Aorta (tissue), 5 donors: ENCODE results near the gene FHIP1B. TPM values are rescaled to one million over a fixed set of nuclear protein-coding genes. Genes with fewer than 3 reads are reported as not detected.
"Not testable (repeated sequence)": the region's sequence is repeated elsewhere in the genome, so short reads cannot be mapped to it uniquely, and the experiment has no call there.

Experiments
- ATAC-seq: fragments of 200-7000 bp; cut with Tn5 transposase; one replicate; pipeline ENCODE4 v1.9.1; 2022; ENCODE audit warnings: moderate library complexity; ENCODE audit not compliant: low FRiP score
- DNase-seq, 2 donors: peaks; one replicate each; pipeline ENCODE4 v3.0.0-alpha.2; 2020
- H3K27ac ChIP-seq, 2 donors: one replicate each; pipeline ENCODE4 v1.5.1; 2013; ENCODE audit warnings: low read length in 2 of 2, mild to moderate bottlenecking in 2 of 2, moderate library complexity in 2 of 2, control low read depth in 1 of 2, inconsistent platforms in 1 of 2, low read depth in 1 of 2
- H3K27me3 ChIP-seq, 2 donors: one replicate each; pipeline ENCODE4 v1.6.1; 2013; ENCODE audit warnings: control low read depth in 1 of 2, low read length in 1 of 2, mild to moderate bottlenecking in 1 of 2, moderate library complexity in 1 of 2; ENCODE audit not compliant: insufficient read depth in 2 of 2, control insufficient read depth in 1 of 2
- H3K36me3 ChIP-seq, 2 donors: one replicate each; pipeline ENCODE4 v1.6.1; 2013; ENCODE audit warnings: control low read depth in 1 of 2, low read length in 1 of 2, mild to moderate bottlenecking in 1 of 2; ENCODE audit not compliant: insufficient read depth in 2 of 2, control insufficient read depth in 1 of 2
- H3K4me1 ChIP-seq, 2 donors: one replicate each; pipeline ENCODE4 v1.6.1; 2013; ENCODE audit warnings: low read length in 2 of 2, control low read depth in 1 of 2, mild to moderate bottlenecking in 1 of 2, moderate library complexity in 1 of 2; ENCODE audit not compliant: insufficient read depth in 2 of 2, control insufficient read depth in 1 of 2
- H3K4me3 ChIP-seq, 2 donors: one replicate each; pipeline ENCODE4 v1.5.1; 2013; ENCODE audit warnings: low read length in 2 of 2, control low read depth in 1 of 2, mild to moderate bottlenecking in 1 of 2
- H3K9me3 ChIP-seq: one replicate; pipeline ENCODE4 v1.6.1; 2013; ENCODE audit warnings: mild to moderate bottlenecking, low read length; ENCODE audit not compliant: control insufficient read depth
- WGBS, 2 donors: extraction: QIAGEN DNeasy Blood & Tissue Kit; methylation state at CpG; one replicate each; pipeline ENCODE4 v1.1.7; 2013; 5-methylcytosine and 5-hydroxymethylcytosine counted together
- intact Hi-C, 2 donors: fragments of 100-400 bp; cut with DNase I; formaldehyde crosslinking; loops; one replicate each; pipeline versions ENCODE4 v1.14.2 to v1.15.0; 2022
- long read RNA-seq, 2 donors: library from polyadenylated mRNA; unstranded; transcript quantifications; one replicate each; pipeline ENCODE4 v2.0.0, GENCODE V29; 2020 to 2021
- polyA plus RNA-seq, 2 donors: library from polyadenylated mRNA; stranded (reverse); fragments of 200-250 nt; gene quantifications; one replicate each; pipeline ENCODE4 v1.2.3, GENCODE V29; 2013
- total RNA-seq, 2 donors: library from RNA; stranded (reverse); fragmentation: NEBNext Ultra II Directional; extraction: Animal tissue kit (Norgen Biotek cat#: 25700); gene quantifications; one replicate each; pipeline ENCODE4 v1.2.1, GENCODE V29; 2021
- donor health status: healthy with polysubstance abuse.
- donor health status: Bipolar disorder and iron deficiency.
- donor health status: DM: no; HTN: no; CAD: no.
- donor health status: DM: no; HTN: no; CAD: no.
- donor health status: DM: yes; HTN: yes; CAD: no.

The FHIP1B gene
- total RNA-seq (10 to 100 TPM; 27.1 to 38.7 TPM), polyA plus RNA-seq (10 to 100 TPM in 1 of 2 donors, 1 to 10 TPM in 1; 9.0 to 82.1 TPM)
- long read RNA-seq, donor 1, partial matches to known transcripts, result 6 of 15 reads
- long read RNA-seq, donor 1, other reads (novel, unspliced or antisense), result 4 of 15 reads
- long read RNA-seq, donor 2, partial matches to known transcripts, result 7 of 10 reads
- long read RNA-seq, donor 2, other reads (novel, unspliced or antisense), result 2 of 10 reads

DNA sequence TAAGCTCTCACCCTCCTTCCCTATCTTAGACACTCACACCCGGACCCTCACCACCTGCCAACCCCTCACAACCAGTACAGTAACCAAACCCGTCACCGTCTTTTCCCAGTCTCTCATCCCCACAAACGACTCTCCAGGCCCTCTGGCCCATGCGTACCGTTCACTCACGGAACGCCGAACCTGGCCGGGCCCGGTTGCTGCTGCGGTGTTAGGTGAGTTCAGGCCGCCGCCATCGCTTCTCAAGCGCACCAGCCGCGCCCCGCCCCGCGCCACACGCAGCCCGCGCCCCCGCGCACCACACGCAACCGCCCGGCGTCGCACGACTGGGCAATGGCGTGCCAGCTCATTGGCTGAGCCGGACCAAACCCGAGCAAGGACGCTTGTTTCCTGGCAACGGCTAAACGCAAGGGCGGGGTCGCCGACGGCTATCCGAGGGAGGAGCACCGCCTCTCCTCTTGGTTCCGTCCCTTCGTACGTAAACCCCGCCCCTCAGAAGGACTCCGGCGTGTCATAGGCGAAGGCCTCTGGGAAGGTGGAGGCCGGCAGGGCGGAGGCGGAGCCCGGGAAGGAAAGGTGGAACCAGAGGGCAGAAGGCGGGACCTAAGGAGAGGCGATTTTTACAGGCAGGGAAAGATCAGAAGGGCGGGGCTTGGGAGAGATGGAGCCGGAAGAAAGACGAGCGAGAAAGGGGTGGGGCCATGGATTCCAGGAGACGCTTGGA, at the start of gene FHIP1B:
TSS of gene FHIP1B (minus strand) at position 250 of the 721 bp plus-strand sequence. CDS start 10,120 bp downstream, outside the sequence.
- H3K36me3 ChIP-seq, result peaks cover 0 to 5% of the 10 kb centered on the region in 2 donors
- H3K4me1 ChIP-seq, result no peaks in the 10 kb centered on the region
- intact Hi-C loops, result loop anchor here in 1 of 2 donors (1.0 kb wide), 1 partner anchor 84 kb away; no protein-coding TSS in a partner anchor
- no peaks in the 10 kb centered on the region for H3K27me3 ChIP-seq
- DNase-seq, result peak; percentile 100
- no peaks in the 10 kb centered on the region for H3K9me3 ChIP-seq
- peak within 1 kb of the TSS; percentile 77 to 80 for H3K4me3 ChIP-seq
- H3K27ac ChIP-seq, result peak within 1 kb of the TSS in 1 of 2 donors; percentile 97
- peak; percentile 99 for ATAC-seq
- 0 to 1% methylated on average over 62 of the region's 62 CpGs for WGBS, 2 donors

DNA sequence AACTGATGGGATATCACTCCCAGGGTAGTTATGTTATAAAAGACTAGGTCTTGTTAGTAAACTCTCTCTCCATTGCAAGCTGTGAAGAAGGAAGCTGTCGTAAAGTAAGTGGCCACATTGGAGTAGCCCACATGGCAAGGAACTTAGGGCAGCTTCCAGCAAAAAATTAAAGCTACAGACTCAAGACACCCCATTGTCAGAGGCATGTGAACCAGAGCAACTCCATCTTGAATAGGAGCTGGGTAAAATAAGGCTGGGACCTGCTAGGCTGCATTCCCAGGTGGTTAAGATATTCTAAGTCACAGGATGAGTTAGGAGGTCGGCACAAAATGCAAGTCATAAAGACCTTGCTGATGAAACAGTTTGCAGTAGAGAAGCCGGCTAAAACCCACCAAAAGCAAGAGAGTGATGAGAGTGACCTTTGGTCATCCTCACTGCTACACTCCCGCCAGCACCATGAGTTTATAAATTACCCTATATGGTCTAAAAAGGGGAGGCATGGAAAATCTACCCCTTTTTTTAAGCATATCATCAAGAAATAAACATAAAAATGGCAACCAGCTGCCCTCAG, 49.1 kb upstream of the FHIP1B start:
- WGBS, 2 donors, result 83 to 88% methylated on average over 4 of the region's 4 CpGs
- DNase-seq (no peak), ATAC-seq (no peak)
- no peaks in the 10 kb centered on the region for H3K9me3 ChIP-seq
- H3K4me3 ChIP-seq, result no peak overlapping the region
- no peaks in the 10 kb centered on the region for H3K36me3 ChIP-seq
- H3K4me1 ChIP-seq, result no peaks in the 10 kb centered on the region
- H3K27me3 ChIP-seq, result peaks cover 0 to 2% of the 10 kb centered on the region in 2 donors
- H3K27ac ChIP-seq, result no peak overlapping the region
- intact Hi-C loops, result no loop called here

DNA sequence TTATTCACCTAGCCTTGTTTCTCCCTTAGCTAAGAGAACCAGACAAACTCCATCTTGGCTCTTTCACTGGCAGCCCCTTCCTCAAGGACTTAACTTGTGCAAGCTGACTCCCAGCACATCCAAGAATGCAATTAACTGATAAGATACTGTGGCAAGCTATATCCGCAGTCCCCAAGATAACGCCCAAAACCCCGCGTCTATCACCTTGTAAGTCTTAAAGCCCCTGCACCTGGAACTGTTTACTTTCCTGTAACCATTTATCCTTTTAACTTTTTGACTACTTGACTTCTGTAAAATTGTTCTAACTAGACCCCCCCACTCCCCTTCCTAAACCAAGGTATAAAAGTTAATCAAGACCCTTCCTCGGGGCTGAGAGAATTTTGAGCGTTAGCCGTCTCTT, 46.4 kb upstream of the FHIP1B start:
- H3K36me3 ChIP-seq, H3K4me3 ChIP-seq, H3K27ac ChIP-seq, H3K27me3 ChIP-seq, DNase-seq, ATAC-seq, intact Hi-C loops, H3K9me3 ChIP-seq, H3K4me1 ChIP-seq: not testable (repeated sequence)
- 80 to 81% methylated on average over 7 of the region's 7 CpGs for WGBS, 2 donors

DNA sequence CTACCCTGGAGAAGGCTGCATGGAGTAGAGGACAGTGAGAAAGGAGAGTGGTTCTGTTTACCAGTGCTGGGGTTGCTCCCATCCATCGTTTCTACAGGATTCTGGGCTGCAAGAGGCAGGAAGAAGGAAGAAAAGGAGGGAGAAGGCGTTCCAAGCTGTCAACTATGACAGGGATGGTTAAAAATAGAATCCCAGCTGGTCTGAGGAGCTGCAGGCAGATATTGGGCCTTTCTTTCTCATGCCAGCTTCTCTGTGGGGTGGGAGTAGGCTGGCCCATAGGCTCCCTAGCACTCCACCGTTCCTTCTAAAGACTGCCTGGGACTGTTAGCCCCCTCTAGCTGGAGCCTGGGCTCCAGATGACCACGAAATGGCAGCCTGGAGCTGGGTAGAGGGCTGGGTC, 38.8 kb upstream of the FHIP1B start:
- Histone ChIP-seq H3K27me3 (no peaks in the 10 kb centered on the region), H3K4me3 (no peak overlapping the region), H3K9me3 (no peaks in the 10 kb centered on the region), H3K4me1 (no peaks in the 10 kb centered on the region), H3K27ac (no peak overlapping the region), H3K36me3 (no peaks in the 10 kb centered on the region)
- no peak for DNase-seq
- WGBS, 2 donors, result 19 to 27% methylated on average over 3 to 4 of the region's 4 CpGs
- intact Hi-C loops, result no loop called here
- ATAC-seq, result no peak

DNA sequence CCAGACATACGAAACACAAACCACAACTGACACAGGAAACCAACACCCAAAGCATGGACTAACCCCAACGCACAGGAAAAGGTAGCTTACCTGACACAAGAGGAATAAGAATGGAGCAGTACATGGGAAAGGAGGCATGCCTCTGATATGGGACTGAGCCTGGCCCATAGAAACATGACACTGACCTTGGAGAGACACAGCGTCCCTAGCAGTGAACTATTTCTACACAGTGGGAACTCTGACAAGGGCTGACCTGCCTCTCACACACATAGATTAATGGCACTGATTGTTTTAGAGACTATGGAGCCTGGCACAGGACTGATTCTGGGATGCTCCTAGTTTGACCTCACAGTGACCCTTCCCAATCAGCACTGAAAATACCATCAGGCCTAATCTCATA, 37.2 kb upstream of the FHIP1B start:
- no peaks in the 10 kb centered on the region for H3K9me3 ChIP-seq
- intact Hi-C loops, result no loop called here
- no peak overlapping the region for H3K4me3 ChIP-seq
- no peaks in the 10 kb centered on the region for H3K27me3 ChIP-seq
- ATAC-seq (no peak), DNase-seq (no peak)
- H3K36me3 ChIP-seq, result no peaks in the 10 kb centered on the region
- H3K4me1 ChIP-seq, result no peaks in the 10 kb centered on the region
- WGBS, 2 donors, result 59 to 64% methylated on average over 3 of the region's 3 CpGs
- no peak overlapping the region for H3K27ac ChIP-seq

DNA sequence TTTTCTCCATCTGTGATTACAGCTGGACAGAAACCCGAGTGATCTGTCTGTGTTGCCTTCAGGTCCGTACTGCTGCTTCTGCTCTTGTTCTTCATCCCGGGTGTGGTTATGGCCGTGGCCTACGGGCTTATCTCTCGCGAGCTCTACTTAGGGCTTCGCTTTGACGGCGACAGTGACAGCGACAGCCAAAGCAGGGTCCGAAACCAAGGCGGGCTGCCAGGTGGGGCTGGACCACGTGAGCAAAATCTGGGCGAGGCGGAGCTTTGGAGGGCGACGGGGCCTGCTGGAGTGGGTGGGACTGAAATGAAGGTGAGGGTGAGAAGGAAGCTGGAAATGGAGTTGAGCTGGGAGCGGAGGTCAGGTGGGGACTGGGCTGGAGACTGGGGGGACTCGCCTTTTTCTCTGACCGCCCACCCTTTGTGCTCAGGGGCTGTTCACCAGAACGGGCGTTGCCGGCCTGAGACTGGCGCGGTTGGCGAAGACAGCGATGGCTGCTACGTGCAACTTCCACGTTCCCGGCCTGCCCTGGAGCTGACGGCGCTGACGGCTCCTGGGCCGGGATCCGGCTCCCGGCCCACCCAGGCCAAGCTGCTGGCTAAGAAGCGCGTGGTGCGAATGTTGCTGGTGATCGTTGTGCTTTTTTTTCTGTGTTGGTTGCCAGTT, 36.3 kb upstream of the FHIP1B start:
- Histone ChIP-seq H3K9me3 (no peaks in the 10 kb centered on the region), H3K4me1 (no peaks in the 10 kb centered on the region), H3K27ac (no peak overlapping the region), H3K27me3 (no peaks in the 10 kb centered on the region), H3K36me3 (no peaks in the 10 kb centered on the region), H3K4me3 (no peak overlapping the region)
- no peak for DNase-seq
- intact Hi-C loops, result no loop called here
- WGBS, 2 donors, result 78 to 86% methylated on average over 41 of the region's 41 CpGs
- ATAC-seq, result no peak

DNA sequence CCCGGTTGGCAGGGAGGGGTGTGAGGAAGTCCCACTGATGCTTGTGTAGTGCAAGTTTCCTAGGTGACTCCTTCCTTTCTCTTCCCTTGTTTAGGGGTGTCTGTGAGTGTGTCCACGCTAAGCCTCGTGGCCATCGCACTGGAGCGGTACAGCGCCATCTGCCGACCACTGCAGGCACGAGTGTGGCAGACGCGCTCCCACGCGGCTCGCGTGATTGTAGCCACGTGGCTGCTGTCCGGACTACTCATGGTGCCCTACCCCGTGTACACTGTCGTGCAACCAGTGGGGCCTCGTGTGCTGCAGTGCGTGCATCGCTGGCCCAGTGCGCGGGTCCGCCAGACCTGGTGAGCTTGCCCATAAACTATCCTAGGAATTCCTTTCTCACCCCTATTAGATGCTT, 35.6 kb upstream of the FHIP1B start:
- H3K36me3 ChIP-seq, result no peaks in the 10 kb centered on the region
- WGBS, 2 donors, result 87% methylated on average over 24 of the region's 24 CpGs
- H3K27ac ChIP-seq, result no peak overlapping the region
- ATAC-seq (no peak), DNase-seq (no peak)
- no peak overlapping the region for H3K4me3 ChIP-seq
- no peaks in the 10 kb centered on the region for H3K27me3 ChIP-seq
- no peaks in the 10 kb centered on the region for H3K9me3 ChIP-seq
- H3K4me1 ChIP-seq, result no peaks in the 10 kb centered on the region
- intact Hi-C loops, result no loop called here

DNA sequence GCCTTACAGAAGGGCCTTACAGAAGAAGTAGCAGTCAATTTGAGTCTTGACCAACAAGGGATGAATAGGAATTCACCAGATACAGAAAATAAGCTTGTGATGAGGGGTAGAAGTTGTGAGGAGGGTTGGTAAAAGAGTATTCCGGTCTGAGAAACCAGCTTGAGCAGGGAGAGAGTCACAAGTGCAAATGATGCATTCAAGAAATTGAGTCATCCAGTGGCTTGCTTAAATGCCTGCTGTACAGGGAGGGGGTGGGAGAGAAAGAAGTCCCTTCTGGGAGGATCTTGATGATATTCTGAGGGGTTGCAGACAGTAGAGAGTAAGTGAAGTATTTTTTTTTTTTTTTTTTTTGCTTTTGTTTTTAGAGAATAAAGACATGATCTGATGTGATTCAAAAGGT, 34.4 kb upstream of the FHIP1B start:
- 81 to 89% methylated on average over 1 of the region's 1 CpG for WGBS, 2 donors
- DNase-seq (no peak), ATAC-seq (no peak)
- Histone ChIP-seq H3K27me3 (no peaks in the 10 kb centered on the region), H3K4me3 (no peak overlapping the region), H3K9me3 (no peaks in the 10 kb centered on the region), H3K27ac (no peak overlapping the region), H3K4me1 (no peaks in the 10 kb centered on the region), H3K36me3 (no peaks in the 10 kb centered on the region)
- intact Hi-C loops, result no loop called here
